ENCODE measurements around the gene SYMPK. TPM values are rescaled to one million over a fixed set of nuclear protein-coding genes. Genes with fewer than 3 reads are reported as not detected.
A peak's percentile ranks its signal among the peaks of the same experiment; 100 is the strongest.

Gene SYMPK
- 100 to 1,000 TPM in 2 of 5 donors, 10 to 100 TPM in 3; 32.2 to 420 (median 84.6) TPM for total RNA-seq
- 100 to 1,000 TPM in 1 of 3 donors, 10 to 100 TPM in 2; 71.9 to 101 (median 75.0) TPM for polyA plus RNA-seq
- long read RNA-seq, donor 1, result 0 reads
- long read RNA-seq, donor 2, result 0 reads
- long read RNA-seq, donor 3, partial matches to known transcripts, result 6 of 7 reads
- long read RNA-seq, donor 3, other reads (novel, unspliced or antisense), result 0 of 7 reads
- long read RNA-seq, donor 4, result 0 reads
- long read RNA-seq, donor 5, result 0 reads
- long read RNA-seq, donor 6, full-length matches to known transcripts, result 7 of 13 reads
- long read RNA-seq, donor 6, partial matches to known transcripts, result 6 of 13 reads
- long read RNA-seq, donor 6, other reads (novel, unspliced or antisense), result 0 of 13 reads
- long read RNA-seq, donor 7, full-length matches to known transcripts, result 3 of 12 reads
- long read RNA-seq, donor 7, partial matches to known transcripts, result 9 of 12 reads
- long read RNA-seq, donor 7, other reads (novel, unspliced or antisense), result 0 of 12 reads
- long read RNA-seq, donor 8, result 0 reads
- long read RNA-seq, donor 9, partial matches to known transcripts, result 7 of 7 reads
- long read RNA-seq, donor 9, other reads (novel, unspliced or antisense), result 0 of 7 reads
- long read RNA-seq, donor 10, full-length matches to known transcripts, result 2 of 2 reads
- long read RNA-seq, donor 10, partial matches to known transcripts, result 0 of 2 reads
- long read RNA-seq, donor 10, other reads (novel, unspliced or antisense), result 0 of 2 reads

DNA sequence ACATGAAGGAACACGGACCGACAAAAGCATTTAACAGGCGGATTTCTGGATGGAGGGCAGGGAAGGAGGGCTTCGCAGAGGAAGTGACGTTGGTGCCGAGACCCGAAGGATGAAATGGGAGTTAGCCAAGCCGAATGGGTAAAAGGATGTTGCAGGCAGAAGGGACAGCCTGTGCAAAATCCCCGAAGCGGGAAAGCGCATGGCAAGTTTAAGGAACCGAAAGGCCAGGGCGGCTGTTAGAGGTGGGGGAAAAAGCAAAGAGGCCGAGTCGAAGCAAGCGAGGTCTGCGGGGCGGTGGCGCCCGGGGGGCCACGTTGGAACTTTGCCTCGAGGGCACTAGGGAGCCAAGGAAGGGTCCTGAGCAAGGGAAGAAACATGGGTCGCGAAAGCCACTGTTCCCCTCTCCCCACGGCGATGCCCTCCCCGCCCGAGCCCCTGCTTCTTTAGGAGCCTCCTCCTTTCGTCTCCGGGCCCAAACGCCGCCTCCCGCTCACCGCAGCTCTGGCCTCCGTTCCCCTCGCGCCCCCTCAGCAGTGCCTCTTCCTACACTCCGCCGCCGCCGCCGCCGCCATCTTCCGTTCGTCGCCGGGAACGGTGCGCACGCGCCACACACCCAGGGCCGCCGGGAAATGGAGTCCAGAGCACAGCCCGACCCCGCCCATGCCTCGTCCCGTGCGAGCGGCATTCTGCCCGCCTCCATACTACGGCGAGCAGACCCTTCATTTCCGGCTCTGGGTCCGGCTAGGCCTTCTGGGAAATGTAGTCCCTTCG, at the start of gene SYMPK:
Gene SYMPK (minus strand): TSS at position 584 of the 771 bp plus-strand sequence. CDS start 8,652 bp downstream, outside the sequence.
- intact Hi-C loops (cut with DNase I; ENCODE audit: low total_unique reads), result no loop called here
- 0 to 1% (median 1%) methylated on average over 42 to 65 of the region's 65 CpGs for WGBS, 5 donors
- DNase-seq, result peak; percentile 99 to 100
- peak within 1 kb of the TSS; percentile 92 to 96 (median 93) for H3K27ac ChIP-seq
- peaks cover 0 to 34% (median 9%) of the 10 kb centered on the region in 3 donors for H3K27me3 ChIP-seq
- H3K9me3 ChIP-seq, result no peaks in the 10 kb centered on the region
- peak within 1 kb of the TSS; percentile 75 to 97 (median 90) for H3K4me3 ChIP-seq
- TF ChIP-seq, protein P1, sequence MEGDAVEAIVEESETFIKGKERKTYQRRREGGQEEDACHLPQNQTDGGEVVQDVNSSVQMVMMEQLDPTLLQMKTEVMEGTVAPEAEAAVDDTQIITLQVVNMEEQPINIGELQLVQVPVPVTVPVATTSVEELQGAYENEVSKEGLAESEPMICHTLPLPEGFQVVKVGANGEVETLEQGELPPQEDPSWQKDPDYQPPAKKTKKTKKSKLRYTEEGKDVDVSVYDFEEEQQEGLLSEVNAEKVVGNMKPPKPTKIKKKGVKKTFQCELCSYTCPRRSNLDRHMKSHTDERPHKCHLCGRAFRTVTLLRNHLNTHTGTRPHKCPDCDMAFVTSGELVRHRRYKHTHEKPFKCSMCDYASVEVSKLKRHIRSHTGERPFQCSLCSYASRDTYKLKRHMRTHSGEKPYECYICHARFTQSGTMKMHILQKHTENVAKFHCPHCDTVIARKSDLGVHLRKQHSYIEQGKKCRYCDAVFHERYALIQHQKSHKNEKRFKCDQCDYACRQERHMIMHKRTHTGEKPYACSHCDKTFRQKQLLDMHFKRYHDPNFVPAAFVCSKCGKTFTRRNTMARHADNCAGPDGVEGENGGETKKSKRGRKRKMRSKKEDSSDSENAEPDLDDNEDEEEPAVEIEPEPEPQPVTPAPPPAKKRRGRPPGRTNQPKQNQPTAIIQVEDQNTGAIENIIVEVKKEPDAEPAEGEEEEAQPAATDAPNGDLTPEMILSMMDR (IDR thresholded peaks at IDR 0.05), result peak in 1 of 7 experiments; percentile 11
- TF ChIP-seq POLR2AphosphoS5 (IDR thresholded peaks at IDR 0.05) (peak; percentile 68 to 96 (median 88)), POLR2A (IDR thresholded peaks at IDR 0.05) (no peak), EP300 (IDR thresholded peaks at IDR 0.05) (no peak)
- peaks cover 24 to 43% (median 34%) of the 10 kb centered on the region in 4 donors for H3K4me1 ChIP-seq
- H3K36me3 ChIP-seq, result peaks cover 15 to 33% (median 24%) of the 10 kb centered on the region in 4 donors

DNA sequence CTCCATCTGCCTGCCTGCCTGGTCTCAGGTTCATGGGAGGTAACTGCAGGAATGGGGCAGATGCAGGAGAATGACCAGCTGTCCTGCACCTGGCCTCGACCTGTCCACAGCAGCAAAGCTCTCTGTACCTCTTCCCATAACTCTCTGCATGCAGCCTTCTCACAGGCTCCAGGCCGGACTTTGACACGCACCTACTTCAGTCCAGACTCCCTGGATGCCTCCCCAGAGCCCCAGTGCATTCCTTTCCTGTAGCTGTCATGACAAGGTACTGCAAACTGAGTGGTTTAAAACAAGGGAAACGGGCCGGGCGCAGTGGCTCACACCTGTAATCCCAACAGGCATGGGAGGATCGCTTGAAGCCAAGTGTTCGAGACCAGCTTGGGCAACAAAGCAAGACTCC, 48.3 kb upstream of the SYMPK start:
- Histone ChIP-seq H3K27me3 (peaks cover 0 to 52% (median 0%) of the 10 kb centered on the region in 3 donors), H3K36me3 (no peaks in the 10 kb centered on the region), H3K27ac (no peak overlapping the region), H3K9me3 (no peaks in the 10 kb centered on the region), H3K4me1 (no peaks in the 10 kb centered on the region), H3K4me3 (no peak overlapping the region)
- intact Hi-C loops (cut with DNase I; ENCODE audit: low total_unique reads), result loop anchor here (10.0 kb wide), 1 partner anchor 94 kb away; no protein-coding TSS in a partner anchor
- TF ChIP-seq, protein P1 (IDR thresholded peaks at IDR 0.05), result no peak
- TF ChIP-seq POLR2A (IDR thresholded peaks at IDR 0.05) (no peak), EP300 (IDR thresholded peaks at IDR 0.05) (no peak), POLR2AphosphoS5 (IDR thresholded peaks at IDR 0.05) (no peak)
- WGBS, 5 donors, result 58 to 74% (median 69%) methylated on average over 8 of the region's 8 CpGs
- no peak for DNase-seq

DNA sequence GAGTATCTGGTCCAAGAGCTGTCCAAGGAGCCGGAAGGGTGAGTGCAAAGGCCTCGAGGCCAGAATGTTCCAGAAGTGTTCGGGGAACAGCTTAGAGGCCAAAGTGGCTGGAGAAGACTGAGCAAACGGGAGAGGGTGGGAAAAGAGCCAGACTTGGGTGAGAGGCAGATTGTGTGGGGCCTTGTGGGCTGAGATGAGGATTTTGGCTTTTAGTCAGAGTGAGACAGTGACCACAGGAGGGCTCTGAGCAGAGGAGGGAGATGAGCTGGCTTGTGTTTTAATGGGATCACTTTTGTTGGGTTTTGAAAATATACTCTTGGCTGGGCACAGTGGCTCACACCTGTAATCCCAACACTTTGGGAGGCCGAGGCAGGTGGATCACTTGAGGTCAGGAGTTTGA, 46.0 kb upstream of the SYMPK start:
- 63 to 84% (median 71%) methylated on average over 5 of the region's 5 CpGs for WGBS, 5 donors
- intact Hi-C loops (cut with DNase I; ENCODE audit: low total_unique reads), result no loop called here
- no peak overlapping the region for H3K27ac ChIP-seq
- no peak overlapping the region for H3K4me3 ChIP-seq
- TF ChIP-seq EP300 (IDR thresholded peaks at IDR 0.05), result no peak
- TF ChIP-seq, protein P1 (IDR thresholded peaks at IDR 0.05), result no peak
- no peak for TF ChIP-seq POLR2AphosphoS5 (IDR thresholded peaks at IDR 0.05)
- TF ChIP-seq POLR2A (IDR thresholded peaks at IDR 0.05), result no peak
- H3K27me3 ChIP-seq, result peaks cover 0 to 32% (median 0%) of the 10 kb centered on the region in 3 donors
- H3K4me1 ChIP-seq, result no peaks in the 10 kb centered on the region
- H3K36me3 ChIP-seq, result no peaks in the 10 kb centered on the region
- no peak for DNase-seq
- no peaks in the 10 kb centered on the region for H3K9me3 ChIP-seq

DNA sequence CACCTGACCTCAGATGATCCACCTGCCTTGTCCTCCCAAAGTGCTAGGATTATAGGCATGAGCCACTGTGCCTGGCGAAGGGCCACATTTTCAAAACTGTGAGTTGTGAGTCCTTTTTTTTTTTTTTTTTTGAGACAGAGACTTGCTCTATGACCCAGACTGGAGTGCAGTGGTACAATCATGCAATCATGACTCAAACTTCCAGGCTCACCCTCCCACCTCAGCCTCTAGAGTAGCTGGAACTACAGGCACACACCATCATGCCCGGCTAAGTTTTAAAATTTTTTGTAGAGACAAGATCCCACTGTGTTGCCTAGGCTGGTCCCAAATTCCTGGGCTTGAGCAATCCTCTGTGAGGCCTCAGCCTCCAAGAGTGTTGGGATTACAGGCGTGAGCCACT, 43.3 kb upstream of the SYMPK start:
- DNase-seq, result no peak
- intact Hi-C loops (cut with DNase I; ENCODE audit: low total_unique reads), result no loop called here
- Histone ChIP-seq H3K9me3 (no peaks in the 10 kb centered on the region), H3K27me3 (peaks cover 0 to 4% (median 0%) of the 10 kb centered on the region in 3 donors), H3K4me1 (peaks cover 11 to 22% (median 16%) of the 10 kb centered on the region in 4 donors), H3K36me3 (no peaks in the 10 kb centered on the region), H3K4me3 (no peak overlapping the region), H3K27ac (no peak overlapping the region)
- 82 to 91% (median 89%) methylated on average over 3 of the region's 3 CpGs for WGBS, 5 donors
- no peak for TF ChIP-seq POLR2AphosphoS5 (IDR thresholded peaks at IDR 0.05)
- TF ChIP-seq POLR2A (IDR thresholded peaks at IDR 0.05), result no peak
- TF ChIP-seq, protein P1 (IDR thresholded peaks at IDR 0.05), result no peak
- no peak for TF ChIP-seq EP300 (IDR thresholded peaks at IDR 0.05)
